PC-3 (cell line): ENCODE results near the gene CFAP107.

ENCODE experiments used
- CTCF ChIP-seq: fragments of 300-600 bp; sonication (generic); conservative IDR thresholded peaks from 2 replicates; pipeline ENCODE4 v1.5.1; 2017; ENCODE audit warnings: antibody characterized with exemption, low read depth, mild to moderate bottlenecking, low read length
- EZH2phosphoT487 ChIP-seq: fragments of 300-600 bp; sonication (generic); IDR thresholded peaks from 2 replicates; pipeline ENCODE4 v1.6.1; 2018; ENCODE audit warnings: mild to moderate bottlenecking, antibody characterized with exemption, low read length, borderline replicate concordance

GRCh38 chr1:12712076-12712475 is 33.9 kb upstream of the CFAP107 start:
- no peak for TF ChIP-seq CTCF
- TF ChIP-seq EZH2phosphoT487, result no peak
